OCI-LY3 (cell line): ENCODE results near the gene ZNF528.
A peak's percentile ranks its signal among the peaks of the same experiment; 100 is the strongest.

Experiments used
- H2AFZ ChIP-seq: fragments of 200-600, 300-600 bp; shearing (Covaris generic); 2 replicates; pipeline ENCODE4 v1.6.0; 2014; ENCODE audit warnings: antibody characterized with exemption, low read depth, low read length
- H3K27ac ChIP-seq: fragments of 200-600, 300-600 bp; sonication (generic); 2 replicates; pipeline ENCODE4 v1.5.1; 2014; ENCODE audit warnings: mild to moderate bottlenecking, low read length, moderate library complexity, mixed read lengths
- H3K27me3 ChIP-seq: fragments of 200-600, 300-600 bp; sonication (generic); 2 replicates; pipeline ENCODE4 v1.6.1; 2014; ENCODE audit warnings: low read depth, low read length, mixed read lengths
- H3K36me3 ChIP-seq: fragments of 200-600, 300-600 bp; sonication (generic); replicated peaks from 2 replicates; pipeline ENCODE3; 2014; ENCODE audit warnings: low read depth, low read length, mixed read lengths
- H3K4me1 ChIP-seq: fragments of 300-600, 200-600 bp; sonication (generic); 2 replicates; pipeline ENCODE4 v1.6.1; 2014; ENCODE audit warnings: low read length, mixed read lengths
- H3K4me2 ChIP-seq: fragments of 200-600, 300-600 bp; sonication (generic); 2 replicates; pipeline ENCODE4 v1.6.1; 2014; ENCODE audit warnings: low read length, mixed read lengths
- H3K4me3 ChIP-seq: fragments of 300-600, 200-600 bp; sonication (generic); 2 replicates; pipeline ENCODE4 v1.5.1; 2014; ENCODE audit warnings: antibody characterized with exemption, mild to moderate bottlenecking, low read length, moderate library complexity
- H3K79me2 ChIP-seq: fragments of 300-600, 200-600 bp; shearing (Covaris generic); 2 replicates; pipeline ENCODE4 v1.6.1; 2014; ENCODE audit warnings: mild to moderate bottlenecking, low read length, mixed read lengths
- H3K9ac ChIP-seq: fragments of 300-600, 200-600 bp; shearing (Covaris generic); 2 replicates; pipeline ENCODE4 v1.6.0; 2014; ENCODE audit warnings: mild to moderate bottlenecking, low read length, moderate library complexity
- H3K9me3 ChIP-seq: fragments of 200-600, 300-600 bp; shearing (Covaris generic); 2 replicates; pipeline ENCODE4 v1.6.1; 2014; ENCODE audit warnings: low read length, mixed read lengths; ENCODE audit not compliant: insufficient read depth
- H4K20me1 ChIP-seq: fragments of 200-600, 300-600 bp; sonication (generic); 2 replicates; pipeline ENCODE4 v1.6.1; 2016; ENCODE audit warnings: low read length, mixed read lengths; ENCODE audit not compliant: insufficient read depth
- EZH2phosphoT487 ChIP-seq: fragments of 200-600 bp; shearing (Covaris generic); IDR thresholded peaks from 2 replicates; pipeline ENCODE4 v1.6.1; 2018; ENCODE audit warnings: antibody characterized with exemption, mixed run types, low read depth
- TF ChIP-seq, protein P1 (sequence below): fragments of 200-600, 300-600 bp; sonication (generic); IDR thresholded peaks from 2 replicates; pipeline ENCODE4 v1.5.1; 2014; ENCODE audit warnings: antibody characterized with exemption, low read length, low read depth

Gene ZNF528

DNA sequence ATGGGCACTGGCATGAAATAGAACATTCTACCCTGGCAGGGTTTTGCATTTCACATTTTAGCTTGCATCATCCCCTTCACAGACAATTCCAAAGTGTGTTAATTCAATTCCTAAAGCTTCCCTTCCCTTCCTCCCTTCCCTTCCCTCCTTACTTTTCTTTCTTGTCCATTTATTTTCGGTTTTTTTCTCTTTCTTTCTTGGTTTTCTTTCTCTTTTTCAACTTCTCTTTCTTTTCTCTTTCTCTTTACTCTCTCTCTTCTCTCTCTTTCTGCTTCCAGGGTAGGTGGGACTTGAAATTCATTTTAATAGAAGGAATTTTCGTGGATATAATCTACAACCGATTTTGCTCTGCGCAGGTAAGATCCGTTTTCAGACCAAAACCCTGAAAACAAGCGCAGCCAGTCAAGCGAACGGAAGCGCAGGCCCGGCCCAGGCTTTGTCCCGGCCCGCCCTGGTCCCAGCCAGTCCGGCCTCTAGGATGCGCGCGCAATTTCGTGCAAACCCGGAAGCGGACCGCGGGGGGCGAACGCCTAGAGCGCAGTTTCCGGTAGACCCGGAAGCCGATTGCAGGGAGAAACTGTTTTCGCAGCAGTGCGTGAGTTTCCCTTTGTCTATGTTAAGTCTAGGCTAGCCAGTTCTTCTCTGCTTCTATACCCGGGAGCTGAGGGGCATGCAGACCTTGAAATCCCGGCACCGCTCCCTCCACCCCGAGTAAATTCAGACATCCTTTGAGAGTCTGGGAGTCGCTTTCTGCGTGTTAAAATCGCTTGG is at the start of gene ZNF528:
TSS of gene ZNF528 (plus strand) at position 540 of the 771 bp plus-strand sequence. CDS start 4,165 bp downstream, outside the sequence.
- Histone ChIP-seq H3K79me2 (no peaks in the 10 kb centered on the region), H3K4me3 (no peak within 1 kb of the TSS), H3K27ac (no peak within 1 kb of the TSS), H3K36me3 (no peaks in the 10 kb centered on the region), H3K4me2 (no peak within 1 kb of the TSS), H3K27me3 (no peaks in the 10 kb centered on the region), H4K20me1 (no peaks in the 10 kb centered on the region), H2AFZ (no peak within 1 kb of the TSS), H3K9me3 (peaks cover 14% of the 10 kb centered on the region; the same call in 1 of the 2 replicates), H3K4me1 (no peaks in the 10 kb centered on the region), H3K9ac (no peak within 1 kb of the TSS)
- TF ChIP-seq EZH2phosphoT487, result no peak
- TF ChIP-seq, protein P1, sequence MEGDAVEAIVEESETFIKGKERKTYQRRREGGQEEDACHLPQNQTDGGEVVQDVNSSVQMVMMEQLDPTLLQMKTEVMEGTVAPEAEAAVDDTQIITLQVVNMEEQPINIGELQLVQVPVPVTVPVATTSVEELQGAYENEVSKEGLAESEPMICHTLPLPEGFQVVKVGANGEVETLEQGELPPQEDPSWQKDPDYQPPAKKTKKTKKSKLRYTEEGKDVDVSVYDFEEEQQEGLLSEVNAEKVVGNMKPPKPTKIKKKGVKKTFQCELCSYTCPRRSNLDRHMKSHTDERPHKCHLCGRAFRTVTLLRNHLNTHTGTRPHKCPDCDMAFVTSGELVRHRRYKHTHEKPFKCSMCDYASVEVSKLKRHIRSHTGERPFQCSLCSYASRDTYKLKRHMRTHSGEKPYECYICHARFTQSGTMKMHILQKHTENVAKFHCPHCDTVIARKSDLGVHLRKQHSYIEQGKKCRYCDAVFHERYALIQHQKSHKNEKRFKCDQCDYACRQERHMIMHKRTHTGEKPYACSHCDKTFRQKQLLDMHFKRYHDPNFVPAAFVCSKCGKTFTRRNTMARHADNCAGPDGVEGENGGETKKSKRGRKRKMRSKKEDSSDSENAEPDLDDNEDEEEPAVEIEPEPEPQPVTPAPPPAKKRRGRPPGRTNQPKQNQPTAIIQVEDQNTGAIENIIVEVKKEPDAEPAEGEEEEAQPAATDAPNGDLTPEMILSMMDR, result no peak

DNA sequence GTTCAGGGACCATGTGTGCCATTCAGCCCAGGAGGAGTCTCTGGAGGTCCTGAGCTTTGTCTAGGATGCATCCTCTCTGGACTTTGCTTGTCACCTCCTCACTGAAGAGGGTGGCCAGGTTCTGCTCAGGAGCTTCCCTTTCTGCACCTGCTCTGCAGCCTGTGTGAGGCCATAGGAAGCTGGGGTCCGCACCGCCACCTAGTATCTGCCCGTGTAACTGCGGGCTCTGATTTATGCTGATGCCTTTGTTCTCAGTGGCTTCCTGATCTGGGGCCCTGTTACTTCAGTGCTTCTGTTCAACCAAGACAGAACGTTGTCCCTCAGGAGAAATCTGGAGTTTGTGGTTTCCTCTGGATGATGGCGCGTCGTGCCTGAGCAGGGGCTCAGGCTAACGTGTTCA is 46.1 kb upstream of the ZNF528 start:
- Histone ChIP-seq H3K4me2 (no peak overlapping the region), H3K4me3 (no peak overlapping the region), H3K27me3 (no peaks in the 10 kb centered on the region), H3K27ac (no peak overlapping the region), H3K36me3 (no peaks in the 10 kb centered on the region), H3K79me2 (no peaks in the 10 kb centered on the region), H4K20me1 (no peaks in the 10 kb centered on the region), H3K9ac (no peak overlapping the region), H3K4me1 (no peaks in the 10 kb centered on the region), H3K9me3 (peaks cover 5% of the 10 kb centered on the region; the same call in 1 of the 2 replicates), H2AFZ (no peak overlapping the region)
- TF ChIP-seq, protein P1, result 0 out of 2 replicates have a peak, but pooled peaks have one; percentile 11
- no peak for TF ChIP-seq EZH2phosphoT487

DNA sequence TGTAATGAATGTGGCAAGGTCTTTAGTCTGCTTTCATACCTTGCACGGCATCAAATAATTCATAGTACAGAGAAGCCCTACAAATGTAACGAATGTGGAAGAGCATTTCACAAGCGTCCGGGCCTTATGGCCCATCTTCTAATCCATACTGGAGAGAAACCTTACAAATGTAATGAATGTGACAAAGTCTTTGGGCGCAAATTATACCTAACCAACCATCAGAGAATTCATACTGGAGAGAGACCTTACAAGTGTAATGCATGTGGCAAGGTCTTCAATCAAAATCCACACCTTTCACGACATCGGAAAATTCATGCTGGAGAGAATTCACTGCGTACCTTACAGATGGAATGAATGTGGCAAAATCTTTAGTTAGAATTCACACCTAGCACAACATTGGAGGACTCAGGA is 31.2 kb upstream of the ZNF528 start:
- Histone ChIP-seq H3K4me2 (no peak overlapping the region), H3K27ac (no peak overlapping the region), H3K36me3 (no peaks in the 10 kb centered on the region), H3K27me3 (no peaks in the 10 kb centered on the region), H3K9ac (no peak overlapping the region), H3K4me3 (no peak overlapping the region), H3K4me1 (no peaks in the 10 kb centered on the region), H2AFZ (no peak overlapping the region), H4K20me1 (no peaks in the 10 kb centered on the region), H3K79me2 (no peaks in the 10 kb centered on the region), H3K9me3 (peaks cover 21% of the 10 kb centered on the region)
- no peak for TF ChIP-seq EZH2phosphoT487

DNA sequence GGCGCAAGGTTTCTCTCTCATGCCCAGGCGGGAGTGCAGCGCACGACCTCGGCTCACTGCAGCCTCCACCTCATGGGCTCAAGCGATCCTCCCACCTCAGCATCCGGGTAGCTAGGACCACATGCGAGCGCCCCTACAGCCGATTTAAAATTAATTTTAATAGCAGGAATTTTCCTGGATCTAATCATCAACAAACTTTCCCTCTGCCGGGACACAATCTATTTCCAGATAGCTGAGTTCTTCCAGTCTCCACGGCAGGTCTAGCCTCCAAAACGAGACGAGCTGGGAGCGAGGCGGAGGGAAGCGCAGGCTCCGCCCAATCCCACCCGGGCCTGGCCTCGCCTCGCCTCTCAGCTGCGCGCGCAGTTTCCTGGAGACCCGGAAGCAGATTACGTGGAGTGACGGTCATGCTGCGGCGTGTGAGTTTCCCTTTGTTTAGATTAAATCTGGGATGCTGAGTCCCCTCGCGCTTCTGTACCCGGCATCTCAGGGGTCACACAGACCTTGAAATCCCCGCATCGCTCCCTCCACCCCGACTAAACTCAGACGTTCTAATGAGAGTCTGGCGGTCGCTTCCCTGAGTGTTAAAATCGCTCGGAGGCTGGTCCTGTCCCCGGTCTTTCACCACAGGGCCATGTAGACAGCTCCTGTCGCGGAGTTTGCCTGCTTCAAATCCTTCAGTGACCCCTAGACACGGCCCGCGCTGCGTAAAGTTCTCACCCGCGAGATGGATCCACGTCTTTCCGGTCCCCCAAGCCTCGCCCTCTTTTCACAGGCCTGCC is 27.9 kb upstream of the ZNF528 start, which contains the start of gene ZNF880:
TSS of gene ZNF880 (plus strand) at position 365 of the 782 bp plus-strand sequence. CDS start at position 408, 43 bp downstream.
- Histone ChIP-seq H3K36me3 (no peaks in the 10 kb centered on the region), H4K20me1 (no peaks in the 10 kb centered on the region), H3K4me3 (no peak within 1 kb of the TSS), H3K9me3 (peaks cover 15% of the 10 kb centered on the region; the same call in 1 of the 2 replicates), H3K4me1 (no peaks in the 10 kb centered on the region), H3K4me2 (no peak within 1 kb of the TSS), H3K9ac (no peak within 1 kb of the TSS), H3K27ac (no peak within 1 kb of the TSS), H2AFZ (no peak within 1 kb of the TSS), H3K79me2 (no peaks in the 10 kb centered on the region), H3K27me3 (no peaks in the 10 kb centered on the region)
- no peak for TF ChIP-seq EZH2phosphoT487
- TF ChIP-seq, protein P1, result no peak
